Activated naive CD8-positive, alpha-beta T cell treated with anti-CD3 and anti-CD28 coated beads, Interleukin-2, amount 50 U/mL, for 16 hours (primary cell): ENCODE results near the gene GPRC5C.
"Not testable (repeated sequence)": the region's sequence is repeated elsewhere in the genome, so short reads cannot be mapped to it uniquely, and the experiment has no call there.

ENCODE experiments used
- DNase-seq: peaks from one replicate; pipeline ENCODE4 v3.0.0-alpha.2; 2020; ENCODE audit warnings: low read depth, low spot score

The GPRC5C gene

DNA sequence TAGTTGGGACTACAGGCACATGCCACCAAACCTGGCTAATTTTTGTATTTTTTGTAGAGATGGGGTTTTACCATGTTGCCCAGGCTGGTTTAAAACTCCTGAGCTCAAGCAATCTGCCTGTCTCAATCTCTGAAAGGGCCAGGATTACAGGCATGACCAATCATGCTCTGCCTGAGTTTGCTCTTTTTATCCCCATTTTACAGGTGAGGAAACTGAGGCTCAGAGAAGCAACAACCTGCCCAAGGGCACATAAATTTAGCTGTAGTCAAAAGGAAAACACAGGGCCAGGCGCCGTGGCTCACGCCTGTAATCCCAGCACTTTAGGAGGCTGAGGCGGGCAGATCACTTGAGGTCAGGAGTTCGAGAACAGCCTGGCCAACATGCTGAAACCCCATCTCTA lies 26.6 kb upstream of the GPRC5C start:
- DNase-seq = not testable (repeated sequence)

DNA sequence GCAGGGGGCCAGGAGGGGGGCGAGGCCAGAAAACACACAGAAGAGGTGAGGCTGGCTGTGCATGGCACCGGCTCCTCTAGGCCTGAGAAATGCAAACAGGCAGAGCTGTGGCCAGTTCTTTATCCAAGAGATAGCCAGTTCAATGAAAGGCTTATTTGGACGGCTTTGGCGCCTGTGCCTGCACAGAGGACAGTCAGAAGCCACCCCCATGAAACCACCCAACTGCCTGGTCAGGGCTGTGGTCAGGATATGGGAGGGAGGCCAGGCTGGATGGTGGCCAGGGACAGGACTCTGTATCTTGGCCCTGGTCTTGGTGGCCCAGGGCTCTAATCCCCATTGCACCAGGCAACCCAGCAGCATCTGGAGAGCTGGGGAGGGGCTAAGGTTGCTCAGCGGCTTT lies 24.5 kb upstream of the GPRC5C start:
- no peak for DNase-seq

DNA sequence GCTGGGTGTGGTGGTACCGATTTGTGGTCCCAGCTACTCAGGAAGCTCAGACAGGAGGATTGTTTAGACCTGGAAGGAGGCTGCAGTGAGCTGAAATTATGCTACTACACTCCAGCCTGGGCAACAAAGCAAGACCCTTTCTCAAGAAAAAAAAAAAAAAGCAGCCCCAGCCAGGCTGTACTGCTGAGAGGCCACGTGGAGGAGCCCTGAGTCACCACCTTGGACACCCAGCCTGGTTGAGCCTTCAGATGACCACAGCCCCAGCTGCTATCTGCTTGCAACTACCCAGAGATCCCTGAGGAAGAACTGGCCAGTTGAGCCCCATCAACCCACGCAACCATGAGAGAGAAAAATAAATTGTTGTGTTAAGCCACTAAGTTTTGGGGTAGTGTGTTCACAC lies 23.6 kb upstream of the GPRC5C start:
- DNase-seq = no peak

DNA sequence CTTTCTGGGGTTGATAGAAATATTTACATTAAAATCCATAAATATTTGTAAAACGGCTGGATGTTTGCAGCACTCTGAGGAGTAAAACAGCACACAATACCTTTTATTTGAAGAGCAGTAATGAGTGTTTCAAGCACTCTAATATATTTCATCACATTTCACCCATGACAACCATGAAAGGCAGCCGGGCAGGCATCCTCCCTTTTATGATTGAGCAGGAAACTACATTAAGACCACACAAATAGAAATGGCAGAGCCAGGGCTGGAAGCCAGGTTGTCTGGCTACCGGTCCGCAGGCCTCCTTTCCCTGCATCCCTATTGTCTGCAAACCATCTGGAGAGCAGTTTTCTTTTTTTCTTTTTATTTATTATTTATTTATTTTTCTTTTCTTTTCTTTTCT lies 23.1 kb upstream of the GPRC5C start:
- DNase-seq = no peak

DNA sequence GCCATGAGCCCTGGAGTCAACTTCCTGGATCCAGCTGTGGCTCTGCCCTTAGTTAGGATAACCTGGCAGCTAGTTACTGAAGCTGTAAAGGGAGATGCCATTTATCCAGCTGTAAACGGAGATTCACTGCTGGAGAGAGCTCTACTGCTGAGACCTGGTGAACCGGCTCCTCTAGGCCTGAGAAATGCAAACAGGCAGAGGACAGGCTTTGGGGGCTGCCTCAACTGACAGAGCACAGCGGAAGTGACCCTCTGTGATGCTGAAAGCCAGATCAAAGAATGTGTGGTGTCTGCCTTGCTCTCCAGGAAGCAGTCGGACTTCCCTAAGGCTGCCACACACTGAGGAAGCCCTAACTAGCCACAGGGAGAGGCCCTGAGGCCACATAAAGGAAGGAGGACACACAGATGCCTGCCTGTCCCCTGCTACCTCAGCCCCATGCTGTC lies 21.9 kb upstream of the GPRC5C start:
- DNase-seq = no peak

DNA sequence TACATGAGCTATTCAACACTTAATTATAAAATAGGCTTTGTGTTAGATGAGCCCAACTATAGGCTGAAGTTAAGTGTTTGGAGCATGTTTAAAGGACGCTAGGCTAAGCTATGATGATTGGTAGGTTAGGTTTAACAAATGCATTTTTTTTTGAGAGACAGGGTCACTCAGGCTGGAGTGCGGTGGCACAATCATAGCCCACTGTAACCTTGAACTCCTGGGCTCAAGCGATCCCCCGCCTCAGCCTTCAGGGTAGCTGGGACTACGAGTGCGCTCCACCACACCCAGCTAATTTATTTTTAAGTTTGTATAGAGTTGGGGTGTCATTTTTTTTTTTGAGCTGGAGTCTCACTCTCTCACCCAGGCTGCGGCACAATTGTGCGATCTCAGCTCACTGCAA lies 19.3 kb upstream of the GPRC5C start:
- DNase-seq = no peak

DNA sequence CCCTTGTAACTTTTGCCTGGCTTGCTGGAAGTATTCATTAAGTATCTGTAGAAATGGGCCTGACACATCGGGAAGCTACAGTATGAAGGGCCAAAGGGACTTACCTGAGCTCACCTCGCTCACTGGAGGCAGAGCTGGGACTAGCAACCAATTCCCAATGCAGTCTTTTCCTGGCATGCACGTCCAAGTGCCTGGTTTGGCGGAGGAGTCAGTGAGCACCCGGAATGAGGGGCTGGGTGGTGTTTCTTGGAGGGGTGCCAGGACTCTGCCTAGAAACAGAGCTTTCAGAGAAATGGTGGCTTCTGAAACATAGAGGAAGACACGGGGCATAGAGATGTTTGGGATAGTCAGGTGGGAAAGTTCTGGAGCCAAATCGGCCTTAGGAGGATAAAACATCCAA lies 18.4 kb upstream of the GPRC5C start:
- no peak for DNase-seq

DNA sequence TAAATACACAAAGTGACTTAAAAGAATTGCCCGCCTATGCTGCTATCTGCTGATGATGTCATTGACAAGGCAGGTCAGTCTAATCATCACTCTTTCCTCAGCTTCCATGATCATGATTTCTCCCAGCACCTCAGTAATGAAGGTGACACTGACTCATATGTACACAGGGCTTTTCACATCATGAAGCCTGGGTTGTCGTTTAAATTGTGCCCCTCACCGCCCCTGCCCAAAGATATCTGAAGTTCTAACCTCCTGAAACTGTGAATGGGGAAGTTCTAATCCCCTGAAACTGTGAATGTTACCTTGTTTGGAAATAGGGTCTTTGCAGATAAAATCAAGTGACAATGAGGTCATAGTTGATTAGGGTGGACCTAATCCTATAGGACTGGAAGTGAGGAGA lies 17.4 kb upstream of the GPRC5C start:
- no peak for DNase-seq

DNA sequence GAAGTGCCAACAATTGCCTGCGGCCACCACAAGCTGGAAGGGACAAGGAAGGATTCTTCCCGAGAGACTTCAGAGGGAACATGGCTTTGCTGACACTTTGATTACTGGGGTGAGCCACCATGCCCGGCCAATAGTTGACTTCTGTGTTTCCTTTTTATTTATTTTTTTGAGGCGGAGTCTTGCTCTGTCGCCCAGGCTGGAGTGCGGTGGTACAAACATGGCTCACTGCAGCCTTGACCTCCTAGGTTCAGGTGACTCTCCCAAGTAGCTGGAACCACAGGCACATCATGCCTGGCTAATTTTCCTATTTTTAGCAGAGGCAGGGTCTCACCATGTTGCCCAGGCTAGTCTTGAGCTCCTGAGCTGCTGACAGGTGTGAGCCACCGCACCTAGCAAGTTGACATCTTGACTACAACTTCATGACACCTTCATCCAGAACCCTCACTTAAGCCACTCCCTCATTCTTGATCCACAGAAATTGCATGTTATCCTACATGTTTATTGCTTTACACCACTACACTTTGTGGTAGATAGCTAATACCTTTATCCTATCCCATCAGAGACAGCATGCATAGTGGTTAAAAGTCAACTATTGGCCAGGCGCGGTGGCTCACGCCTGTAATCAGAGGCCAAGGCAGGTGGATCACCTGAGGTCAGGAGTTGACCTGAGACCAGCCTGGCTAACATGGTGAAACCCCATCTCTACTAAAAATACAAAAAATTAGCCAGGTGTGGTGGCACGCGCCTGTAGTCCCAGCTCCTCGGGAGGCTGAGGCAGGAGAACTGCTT lies 16.1 kb upstream of the GPRC5C start:
- no peak for DNase-seq

DNA sequence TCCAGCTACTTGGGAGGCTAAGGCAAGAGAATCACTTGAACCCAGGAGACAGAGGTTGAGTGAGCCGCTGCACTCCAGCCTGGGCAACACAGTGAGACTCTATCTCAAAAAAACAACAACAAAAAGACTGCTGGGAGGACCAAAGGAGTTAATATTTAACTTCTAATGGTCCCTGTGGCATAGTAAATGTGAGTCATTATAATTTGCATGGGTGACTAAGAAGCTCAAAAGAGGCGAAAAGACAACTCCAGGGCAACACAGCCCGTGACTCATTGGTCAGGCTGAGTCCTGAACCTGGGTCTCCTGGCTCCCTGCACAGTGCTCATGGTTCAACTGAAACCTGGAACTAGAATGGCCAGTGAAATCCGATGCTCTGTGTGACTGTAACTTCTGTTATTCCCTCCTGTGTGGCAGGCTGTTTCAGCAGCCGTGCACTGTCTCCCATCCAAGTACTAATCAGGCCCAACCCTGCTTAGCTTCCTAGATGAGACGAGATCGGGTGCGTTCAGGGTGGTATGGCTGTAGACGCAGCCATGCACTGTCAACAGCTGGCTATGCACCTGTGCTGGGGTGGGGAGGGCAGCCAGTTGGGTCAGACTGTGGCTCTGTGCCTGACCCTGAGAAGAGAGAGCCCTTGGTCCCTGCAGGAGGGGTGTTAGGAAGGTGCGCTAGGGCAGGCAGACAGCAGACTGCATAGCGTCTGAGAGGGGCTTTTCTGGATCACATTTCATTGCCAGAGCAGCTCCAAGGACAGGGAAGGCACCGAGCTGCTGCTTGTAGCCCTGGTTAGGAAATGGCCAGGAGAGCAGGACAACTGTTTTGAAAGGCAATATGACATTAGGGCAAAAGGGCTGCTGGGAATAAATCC lies 14.5 kb upstream of the GPRC5C start:
- DNase-seq = no peak

DNA sequence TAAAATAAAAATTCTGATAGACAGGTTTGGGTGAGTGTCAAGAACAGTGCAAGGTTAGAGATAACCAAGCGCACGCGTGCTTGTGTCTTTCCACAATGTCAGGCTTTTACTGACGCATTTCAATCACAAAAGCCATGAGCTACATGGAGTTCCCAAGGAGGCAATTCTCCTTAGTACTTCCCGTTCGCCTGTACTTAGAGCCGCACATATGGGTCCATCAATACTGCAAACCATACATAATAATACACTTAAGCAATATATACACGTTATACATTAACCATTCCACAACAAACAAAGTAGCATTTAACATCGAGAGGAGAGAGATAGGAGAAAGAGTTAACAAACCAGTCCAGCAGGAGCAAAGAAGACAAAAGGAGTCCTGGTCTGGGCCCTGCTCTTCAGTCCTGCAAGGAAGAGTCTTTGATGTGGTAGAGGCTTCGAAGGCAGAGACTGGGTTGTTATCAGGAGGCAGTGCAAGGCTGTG lies 11.9 kb upstream of the GPRC5C start:
- no peak for DNase-seq

DNA sequence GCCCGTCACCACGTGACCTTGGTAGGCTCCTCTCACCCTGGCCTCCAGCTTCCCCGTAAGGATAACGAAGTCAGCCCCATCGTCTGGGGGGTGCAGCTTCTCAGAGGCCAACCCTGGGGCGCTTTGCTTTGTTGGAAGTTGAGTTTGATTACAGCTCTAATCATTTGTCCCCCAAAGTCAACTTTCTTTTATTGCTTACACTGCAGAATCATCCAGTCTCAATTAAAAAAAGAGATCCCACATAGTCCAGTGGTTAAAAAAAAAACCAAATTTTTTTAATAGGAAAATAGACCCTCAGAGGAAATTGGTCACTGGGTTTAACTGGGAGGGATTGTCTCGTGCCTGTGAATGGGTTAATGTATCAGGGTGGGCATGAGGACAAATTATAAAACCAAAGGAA lies 7.8 kb upstream of the GPRC5C start:
- no peak for DNase-seq

DNA sequence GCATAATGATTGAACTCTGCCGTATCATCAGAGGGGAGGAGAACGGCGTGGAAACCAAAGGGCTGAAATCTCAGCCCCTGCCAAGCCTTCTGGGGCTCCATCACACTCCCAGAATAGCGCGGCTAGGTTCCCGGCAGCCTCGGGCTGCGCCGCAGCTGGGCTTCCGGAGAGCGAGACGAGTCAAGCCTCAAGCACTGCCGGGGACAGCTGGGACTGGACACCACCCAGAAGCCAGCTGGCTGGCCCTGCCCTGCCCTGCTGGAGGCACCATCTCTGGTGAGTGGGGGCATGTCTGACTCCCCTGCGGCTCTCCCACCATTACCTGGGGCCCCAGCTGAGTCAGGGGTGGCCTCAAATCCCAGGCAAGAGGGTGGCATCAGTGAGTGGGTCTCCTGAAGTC lies 7.2 kb upstream of the GPRC5C start:
- DNase-seq = no peak

DNA sequence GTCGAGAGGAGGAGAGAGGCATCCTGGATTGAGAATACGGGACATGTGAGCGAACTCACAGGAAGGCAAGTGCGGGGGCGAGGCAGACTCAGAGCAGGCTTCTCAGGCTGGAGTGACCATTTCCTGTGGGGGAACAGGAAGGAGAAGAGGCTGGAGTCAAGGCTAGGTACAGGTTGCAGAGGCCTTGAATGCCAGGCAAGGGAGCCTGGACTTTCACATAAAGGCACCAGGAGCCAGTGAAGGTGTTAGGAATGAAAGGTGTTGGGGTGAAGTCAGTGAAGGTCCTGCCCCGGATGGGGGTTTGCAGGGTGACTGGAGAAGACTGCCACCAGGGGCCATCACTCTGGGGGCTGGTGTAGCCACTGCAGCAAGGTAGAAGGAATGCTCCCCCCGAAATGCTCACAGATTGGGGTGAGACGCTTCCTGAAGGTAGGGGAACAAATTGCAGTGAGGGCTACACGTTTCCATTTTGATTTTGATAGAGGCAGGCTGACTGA lies 5.3 kb upstream of the GPRC5C start:
- DNase-seq = no peak

DNA sequence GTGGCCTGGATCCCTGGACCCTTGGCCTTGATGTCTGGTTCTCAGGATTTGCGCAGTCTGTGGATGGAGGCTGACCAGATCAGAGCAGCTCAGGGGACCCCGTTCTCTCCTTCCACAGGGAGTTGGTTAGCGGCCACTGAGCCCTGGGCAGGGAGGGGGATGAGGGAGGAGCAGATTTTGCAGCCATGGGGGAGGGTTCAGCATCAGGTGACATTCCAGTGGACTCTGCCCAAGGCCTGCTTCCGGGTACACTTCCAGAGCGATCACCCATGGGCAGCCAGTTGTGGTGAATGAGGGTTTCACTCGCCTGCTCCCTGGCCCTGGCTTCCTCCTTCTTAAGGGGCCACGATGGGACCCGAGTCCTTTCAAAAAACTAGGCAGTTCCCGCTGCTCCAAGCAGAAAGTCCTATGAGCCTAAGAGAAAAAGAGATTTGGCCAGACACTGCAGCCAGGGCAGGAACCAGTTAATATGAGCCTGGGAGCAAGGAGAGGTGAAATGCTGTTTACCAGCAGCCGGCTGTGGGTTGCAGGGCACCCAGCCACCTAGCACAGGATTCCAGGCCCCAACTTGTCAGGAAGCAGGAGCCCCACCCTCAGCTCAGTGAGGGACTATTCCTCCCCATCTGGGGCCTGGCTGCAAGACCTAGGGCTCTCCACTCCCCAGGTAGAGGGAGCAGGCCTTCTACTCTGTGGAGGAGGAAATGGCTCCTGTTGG lies 4.7 kb upstream of the GPRC5C start:
- no peak for DNase-seq

DNA sequence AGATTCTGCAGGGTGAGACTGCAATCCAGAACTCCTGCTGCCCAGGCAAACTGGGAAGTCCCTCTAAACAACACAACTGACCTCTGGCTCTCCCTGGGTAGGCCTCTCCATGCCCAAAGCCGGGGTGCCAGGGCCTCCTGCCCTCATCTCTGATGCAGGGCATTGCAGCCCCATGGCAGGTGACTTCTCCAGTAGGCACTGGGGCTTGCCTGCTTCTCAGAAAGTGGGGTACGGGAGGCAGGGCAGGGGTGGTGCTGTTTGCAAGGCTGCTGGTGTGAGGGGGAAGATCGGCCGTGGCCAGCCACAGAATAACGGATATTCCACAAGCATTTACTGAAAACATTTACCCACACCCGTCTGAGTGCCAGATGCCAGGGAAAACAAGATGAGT lies 4.1 kb upstream of the GPRC5C start:
- no peak for DNase-seq

DNA sequence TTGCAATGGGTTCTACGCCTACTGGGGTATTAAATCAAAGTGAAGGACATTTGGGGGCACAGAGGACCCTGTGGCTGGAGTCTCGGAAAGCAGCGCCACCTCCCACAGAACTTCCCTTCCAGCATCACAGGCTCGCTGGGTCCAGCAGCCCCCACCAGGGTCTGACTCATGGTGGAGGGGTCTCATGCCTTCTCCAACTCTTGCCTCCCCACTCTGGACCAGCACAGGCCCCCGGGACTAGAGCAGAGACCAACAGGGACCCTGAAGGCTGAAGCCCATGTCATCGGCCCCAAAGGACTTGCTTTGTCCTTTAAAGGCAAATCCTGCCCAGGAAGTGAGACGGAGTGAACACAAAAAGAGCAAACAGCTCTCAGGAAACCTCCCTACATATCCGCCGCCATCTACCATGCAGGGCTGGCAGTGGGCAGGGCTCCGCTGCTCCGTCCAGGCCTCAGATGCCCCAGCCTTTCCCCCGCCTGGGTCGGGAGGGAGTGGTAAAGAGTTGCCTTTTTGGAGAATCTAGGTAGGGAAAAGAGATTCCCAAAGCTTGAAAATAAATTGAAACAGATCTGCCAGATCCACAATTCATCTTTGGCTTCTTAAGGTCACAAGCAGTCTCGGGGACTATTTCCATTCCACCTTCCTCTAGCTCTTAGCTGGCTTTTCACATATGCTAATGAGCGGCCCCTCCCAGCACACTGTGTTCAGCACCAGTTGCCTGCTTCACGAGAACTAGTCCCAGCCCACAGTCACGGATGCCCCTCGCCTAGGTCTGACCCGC lies 2.1 kb upstream of the GPRC5C start:
- no peak for DNase-seq

DNA sequence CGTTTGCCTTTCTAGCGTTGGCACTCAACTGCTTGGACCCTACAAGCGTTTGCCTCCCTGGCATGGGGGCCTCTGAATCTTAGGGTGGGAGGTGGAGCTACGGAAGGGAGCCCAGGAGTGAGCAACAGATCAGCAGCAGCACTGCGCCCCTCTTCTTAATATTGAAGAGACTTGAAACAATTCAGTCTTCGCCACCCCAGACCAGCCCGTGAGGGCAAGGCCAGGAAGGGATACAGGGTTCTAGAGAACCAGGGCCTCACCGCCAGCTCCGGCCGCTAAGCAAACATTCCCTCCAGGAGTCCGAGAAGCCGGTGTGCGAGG lies 1.5 kb upstream of the GPRC5C start:
- DNase-seq = no peak

DNA sequence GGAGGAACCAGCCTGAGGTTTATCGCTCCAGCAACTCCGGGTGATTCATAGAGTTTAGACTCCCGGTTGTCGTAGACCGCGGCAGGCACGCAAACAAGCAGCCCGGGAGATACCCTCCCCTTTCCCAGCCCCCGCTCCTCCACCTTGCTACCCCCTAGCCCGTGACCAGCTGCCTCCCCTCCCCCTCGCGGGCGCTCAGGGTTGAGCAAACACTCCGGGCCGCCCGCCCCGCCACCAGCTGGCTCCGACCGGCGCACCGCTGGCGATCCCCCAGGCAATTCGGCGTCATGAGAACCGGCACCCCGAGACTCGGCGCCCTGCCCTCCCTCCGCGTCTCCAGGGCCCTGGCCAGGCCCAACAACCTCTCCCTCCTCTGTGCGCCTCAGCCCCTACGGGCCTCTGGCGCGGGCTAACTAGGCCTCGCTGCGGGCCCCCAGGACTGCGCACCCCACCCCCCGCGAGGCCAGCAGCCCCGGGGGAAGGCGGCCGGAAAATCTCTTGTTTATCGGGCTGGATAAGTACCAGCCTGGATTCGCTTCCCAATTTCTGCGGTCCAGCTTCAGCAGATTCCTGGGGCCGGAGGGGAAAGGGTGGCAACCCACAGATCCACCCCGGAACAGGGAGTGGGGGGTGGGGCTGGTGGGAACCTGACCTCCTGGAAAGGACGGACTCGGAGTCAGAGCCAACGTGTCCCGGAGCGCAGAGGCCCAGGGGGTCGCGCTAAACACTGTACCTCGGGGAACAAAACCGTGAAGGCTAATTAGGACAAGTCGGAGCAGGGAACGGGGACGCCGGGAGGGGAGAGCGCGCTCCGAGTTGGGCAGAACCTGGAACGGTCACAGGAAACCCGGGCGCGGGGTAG lies 951 bp upstream of the GPRC5C start:
- DNase-seq = no peak

DNA sequence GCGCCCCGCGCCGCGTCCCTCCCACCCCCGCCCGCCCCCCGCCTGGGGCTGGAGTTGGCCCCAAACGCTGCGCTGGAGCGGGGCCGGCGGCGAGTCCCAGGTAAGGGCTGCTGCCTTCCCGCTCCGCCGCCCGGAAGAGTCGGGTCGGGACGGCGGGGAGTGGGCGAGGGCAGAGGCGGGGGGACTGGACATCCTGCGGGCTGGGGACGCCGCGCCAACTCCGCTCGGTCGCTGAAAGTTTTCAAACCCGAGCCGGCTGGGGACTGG lies 469 bp downstream of the GPRC5C start:
- DNase-seq = no peak
